ENCODE measurements around the gene ZNF223. TPM values are rescaled to one million over a fixed set of nuclear protein-coding genes. Genes with fewer than 3 reads are reported as not detected.
A peak's percentile ranks its signal among the peaks of the same experiment; 100 is the strongest.

Gene ZNF223
- total and polyA plus RNA-seq, 9 of the 15 experiments (the other 6 are each of a cell fraction or from before 2014, with no cell fraction given) = 0.21 to 1.8 (median 0.71) TPM

GRCh38 chr19:44093931-44094765, 42.3 kb downstream of the ZNF223 start, which contains the start of gene ZNF224 (continued):
- TF ChIP-seq ZBTB40 (IDR thresholded peaks at IDR 0.05) (peak; percentile 92), ZBTB40 (CRISPR knock-in tag; IDR thresholded peaks at IDR 0.05) (no peak), KAT7 (CRISPR knock-in tag; IDR thresholded peaks at IDR 0.05; ENCODE audit: borderline replicate concordance) (0 out of 2 replicates have a peak, but pooled peaks have one; percentile 22), SAP30 (IDR thresholded peaks at IDR 0.05; ENCODE audit: borderline replicate concordance, insufficient read depth, low read depth, low read length, poor library complexity, severe bottlenecking) (peak; percentile 56), RBBP5 (IDR thresholded peaks at IDR 0.05; ENCODE audit: borderline replicate concordance, insufficient read depth, low read length, poor library complexity, severe bottlenecking) (peak; percentile 41), CREB3L1 (IDR thresholded peaks at IDR 0.05; ENCODE audit: borderline replicate concordance, low read depth) (peak; percentile 88), ZMIZ1 (IDR thresholded peaks at IDR 0.05; ENCODE audit: low read depth in 2 of 2, low read length in 2 of 2) (peak in 1 of 2 experiments; percentile 66; a peak in 1 of 4 replicates), SIRT6 (IDR thresholded peaks at IDR 0.05; ENCODE audit: low read depth, low read length) (no peak)
